GM19238 (cell line): ENCODE data around the gene GPR62.
"Not testable (repeated sequence)": the region's sequence is repeated elsewhere in the genome, so short reads cannot be mapped to it uniquely, and the experiment has no call there.

Source experiments
- DNase-seq: peaks from one replicate; pipeline ENCODE4 v3.0.0; 2011; ENCODE audit warnings: low spot score; ENCODE audit not compliant: insufficient read length

Gene GPR62, protein sequence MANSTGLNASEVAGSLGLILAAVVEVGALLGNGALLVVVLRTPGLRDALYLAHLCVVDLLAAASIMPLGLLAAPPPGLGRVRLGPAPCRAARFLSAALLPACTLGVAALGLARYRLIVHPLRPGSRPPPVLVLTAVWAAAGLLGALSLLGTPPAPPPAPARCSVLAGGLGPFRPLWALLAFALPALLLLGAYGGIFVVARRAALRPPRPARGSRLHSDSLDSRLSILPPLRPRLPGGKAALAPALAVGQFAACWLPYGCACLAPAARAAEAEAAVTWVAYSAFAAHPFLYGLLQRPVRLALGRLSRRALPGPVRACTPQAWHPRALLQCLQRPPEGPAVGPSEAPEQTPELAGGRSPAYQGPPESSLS

DNA sequence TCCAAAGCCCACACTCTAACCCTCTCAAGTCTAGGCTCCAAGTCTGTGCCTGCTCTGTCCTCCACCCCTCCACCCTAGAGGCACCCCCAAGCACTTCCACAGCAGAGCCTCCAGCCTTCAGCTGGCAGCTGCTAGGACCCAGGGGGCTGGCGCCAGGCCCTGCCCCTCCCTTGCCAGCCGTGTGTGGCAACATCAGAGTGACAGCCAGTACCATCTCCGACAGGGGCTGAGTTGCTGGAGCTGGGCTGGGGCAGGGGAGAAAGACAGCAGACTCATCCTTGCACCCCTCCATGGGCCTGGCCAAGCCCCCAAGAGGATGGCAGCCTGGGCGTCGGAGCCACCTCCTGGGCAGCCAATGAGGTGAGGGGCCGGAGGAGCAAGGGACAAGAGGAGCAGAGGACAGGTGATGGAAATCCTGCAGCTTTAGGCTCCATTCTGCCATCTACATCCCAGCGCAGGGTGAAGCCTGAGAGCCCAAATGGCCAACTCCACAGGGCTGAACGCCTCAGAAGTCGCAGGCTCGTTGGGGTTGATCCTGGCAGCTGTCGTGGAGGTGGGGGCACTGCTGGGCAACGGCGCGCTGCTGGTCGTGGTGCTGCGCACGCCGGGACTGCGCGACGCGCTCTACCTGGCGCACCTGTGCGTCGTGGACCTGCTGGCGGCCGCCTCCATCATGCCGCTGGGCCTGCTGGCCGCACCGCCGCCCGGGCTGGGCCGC is at the start of gene GPR62:
GPR62 (plus strand) TSS at position 207 of the 718 bp plus-strand sequence; CDS start at position 479, 272 bp downstream.
- no peak for DNase-seq

DNA sequence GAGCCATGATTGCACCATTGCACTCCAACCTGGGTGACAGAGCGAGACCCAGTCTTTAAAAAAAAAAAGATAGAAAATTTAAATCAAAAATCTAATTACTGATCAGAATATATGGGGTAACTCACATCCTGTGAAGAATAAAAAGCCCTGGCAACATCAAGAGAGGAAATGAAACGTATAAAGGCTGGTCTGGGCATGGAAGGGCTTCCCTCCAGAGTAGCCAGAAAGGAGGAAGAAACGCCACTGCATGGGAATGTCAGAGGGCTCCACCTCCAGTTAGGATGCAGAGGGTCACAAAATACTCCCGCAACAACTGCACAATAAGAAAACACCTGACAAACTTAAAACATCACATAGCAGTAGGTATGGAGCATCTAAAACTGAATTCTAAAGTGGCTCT is 47.2 kb upstream of the GPR62 start:
- DNase-seq: no peak

DNA sequence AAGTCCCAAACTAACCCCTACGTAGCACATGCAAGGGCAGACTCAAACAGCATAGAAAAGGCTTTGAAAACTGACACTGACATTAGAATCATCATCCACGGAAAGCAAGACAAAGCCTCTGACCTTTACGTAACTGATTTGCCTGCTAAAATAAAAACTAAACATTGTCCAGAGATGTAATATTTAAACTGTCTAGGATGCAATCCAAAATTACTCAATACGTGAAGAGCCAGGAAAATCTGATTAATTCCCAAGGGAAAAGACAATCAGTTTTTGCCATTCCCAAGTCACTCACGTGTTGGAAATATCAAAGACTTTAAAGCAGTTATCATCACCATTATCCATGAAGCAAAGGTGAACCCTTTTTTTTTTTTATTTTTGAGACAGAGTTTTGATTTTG is 38.8 kb upstream of the GPR62 start:
- no peak for DNase-seq

DNA sequence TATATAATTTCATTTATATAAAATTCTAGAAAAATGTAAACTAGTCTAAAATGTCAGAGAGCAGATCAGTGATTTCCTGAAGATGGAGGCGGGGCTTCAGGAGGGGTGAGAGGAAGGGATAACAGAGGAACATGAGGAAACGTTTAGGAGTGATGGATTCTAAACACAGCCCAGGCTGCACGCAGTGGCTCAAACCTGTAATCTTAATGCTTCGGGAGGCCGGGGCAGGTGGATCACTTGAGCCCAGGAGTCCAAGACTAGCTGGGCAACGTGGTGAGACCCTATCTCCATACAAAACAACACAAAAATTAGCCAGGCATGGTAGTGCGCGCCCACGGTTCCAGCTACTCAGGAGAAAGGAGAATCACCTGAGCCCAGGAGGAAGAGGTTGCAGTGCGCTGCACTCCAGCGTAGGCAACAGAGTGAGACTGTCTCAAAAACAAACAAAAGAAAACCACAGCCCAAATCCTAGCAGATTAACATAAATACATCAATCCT is 34.1 kb upstream of the GPR62 start:
- no peak for DNase-seq

DNA sequence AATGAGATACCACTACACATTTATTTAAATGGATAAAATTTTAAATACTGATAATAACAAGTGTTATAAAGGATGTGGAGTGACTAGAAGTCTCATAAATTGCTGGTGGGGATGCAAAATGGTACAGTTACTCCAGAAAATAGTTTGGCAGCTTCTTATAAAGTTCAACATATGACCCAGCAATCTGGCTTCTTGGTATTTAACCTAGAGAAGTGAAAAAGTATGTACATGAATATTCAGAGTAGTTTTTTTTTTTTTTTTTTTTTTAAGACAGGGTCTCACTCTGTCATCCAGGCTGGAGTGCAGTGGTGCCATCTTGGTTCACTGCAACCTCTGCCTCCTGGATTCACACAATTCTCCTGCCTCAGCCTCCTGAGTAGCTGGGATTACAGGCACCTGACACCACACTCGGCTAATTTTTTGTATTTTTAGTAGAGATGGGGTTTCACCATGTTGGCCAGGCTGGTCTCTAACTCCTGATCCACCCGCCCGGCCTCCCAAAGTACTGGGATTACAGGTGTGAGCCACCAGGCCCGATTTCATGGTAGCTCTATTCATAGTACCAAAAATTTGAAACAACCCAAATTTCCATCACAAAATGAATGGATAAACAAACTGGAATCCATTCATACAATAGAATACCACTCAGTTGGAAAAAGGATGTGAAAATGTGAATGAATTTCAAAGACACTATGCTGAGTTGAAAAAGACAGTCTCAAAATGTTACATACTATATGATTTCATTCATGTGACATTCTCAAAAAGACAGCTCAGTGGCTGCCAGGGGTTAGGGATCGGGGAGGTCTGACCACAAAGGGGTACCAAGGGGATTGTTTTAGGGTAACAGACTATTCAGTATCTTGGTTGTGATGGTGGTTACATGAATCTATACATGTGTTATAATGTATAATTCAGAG is 27.9 kb upstream of the GPR62 start:
- no peak for DNase-seq

DNA sequence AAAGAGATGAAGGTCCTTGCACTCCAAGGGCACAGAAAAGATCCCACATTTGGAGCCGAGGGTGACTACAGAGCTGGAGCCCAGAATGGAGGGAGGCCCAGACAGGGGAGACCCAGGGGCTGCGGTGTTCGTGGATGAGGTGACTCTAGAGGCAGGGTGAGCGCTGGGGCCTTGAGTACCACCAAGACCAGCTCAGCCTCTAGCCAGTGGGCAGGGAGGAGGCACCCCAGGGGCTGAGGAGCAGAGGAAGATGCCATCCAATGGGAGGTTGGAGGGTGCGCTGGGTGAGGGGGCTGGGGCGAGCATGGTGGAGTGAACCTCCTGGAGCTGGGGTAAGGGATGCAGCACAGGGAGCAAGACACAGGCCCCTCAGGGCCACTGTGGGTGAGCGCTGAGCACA is 26.7 kb upstream of the GPR62 start:
- DNase-seq: no peak

DNA sequence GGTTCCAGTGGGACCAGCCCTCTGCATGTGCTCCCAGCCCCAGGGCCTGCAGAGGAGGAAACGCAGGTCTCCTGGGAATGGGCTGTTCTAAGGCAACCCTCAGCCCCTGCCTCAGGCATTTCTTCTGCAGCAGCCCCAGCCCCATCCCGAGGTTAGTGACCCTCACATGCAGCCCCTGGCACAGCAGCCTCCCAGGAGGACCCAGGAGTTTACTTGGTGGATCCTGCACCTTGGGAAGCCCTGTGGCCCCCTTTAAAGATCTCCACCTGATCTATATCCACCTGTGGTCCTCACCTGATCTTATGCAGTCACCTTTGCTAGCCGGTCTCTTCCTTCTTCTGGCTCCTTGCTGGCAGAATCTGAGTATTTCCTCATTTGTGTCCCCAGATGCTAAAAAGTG is 26.2 kb upstream of the GPR62 start:
- not testable (repeated sequence) for DNase-seq

DNA sequence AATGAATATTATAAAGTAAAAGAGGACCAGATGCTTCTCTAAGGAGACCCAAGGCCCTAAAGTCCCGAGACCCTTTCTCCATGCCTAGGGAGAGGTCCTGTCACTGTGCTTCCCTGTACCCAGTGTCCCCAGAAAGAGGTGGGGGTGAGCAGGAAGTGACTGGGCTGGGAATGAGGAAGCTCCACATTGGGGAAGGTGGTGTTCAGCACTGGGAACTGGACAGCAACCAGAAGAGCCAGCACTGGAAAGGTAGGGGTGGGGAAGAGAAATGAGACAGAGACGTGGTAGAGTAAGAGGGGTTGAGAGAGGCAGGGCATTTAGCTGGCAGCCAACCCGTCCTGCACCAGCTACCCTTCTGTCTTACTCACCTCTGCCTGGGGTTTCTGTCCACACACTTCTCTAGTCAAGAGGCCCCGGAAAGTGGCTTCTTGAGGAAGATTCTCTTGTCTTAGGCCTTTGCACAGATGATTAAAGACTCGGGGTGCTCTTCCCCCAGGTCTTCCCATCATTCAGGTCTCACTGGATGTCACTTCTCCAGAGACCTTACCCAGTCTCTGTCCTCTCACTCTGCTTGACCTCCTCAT is 25.7 kb upstream of the GPR62 start:
- no peak for DNase-seq

DNA sequence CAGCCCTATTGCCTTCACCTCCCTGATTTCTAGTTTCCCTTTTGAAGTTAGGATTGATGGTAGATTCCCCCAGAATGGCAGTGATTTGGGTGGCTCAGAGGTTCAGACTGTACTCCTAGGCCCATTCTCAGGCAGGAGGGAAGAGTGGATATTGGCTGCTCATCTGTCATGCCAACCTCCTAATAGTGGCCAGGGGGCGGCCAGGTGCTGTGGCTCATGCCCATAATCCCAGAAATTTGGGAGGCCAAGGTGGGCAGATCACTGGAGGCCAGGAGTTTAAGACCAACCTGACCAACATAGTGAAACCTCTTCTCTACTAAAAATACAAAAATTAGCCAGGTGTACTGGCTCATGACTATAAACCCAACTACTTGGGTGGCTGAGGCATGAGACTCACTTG is 24.7 kb upstream of the GPR62 start:
- no peak for DNase-seq

DNA sequence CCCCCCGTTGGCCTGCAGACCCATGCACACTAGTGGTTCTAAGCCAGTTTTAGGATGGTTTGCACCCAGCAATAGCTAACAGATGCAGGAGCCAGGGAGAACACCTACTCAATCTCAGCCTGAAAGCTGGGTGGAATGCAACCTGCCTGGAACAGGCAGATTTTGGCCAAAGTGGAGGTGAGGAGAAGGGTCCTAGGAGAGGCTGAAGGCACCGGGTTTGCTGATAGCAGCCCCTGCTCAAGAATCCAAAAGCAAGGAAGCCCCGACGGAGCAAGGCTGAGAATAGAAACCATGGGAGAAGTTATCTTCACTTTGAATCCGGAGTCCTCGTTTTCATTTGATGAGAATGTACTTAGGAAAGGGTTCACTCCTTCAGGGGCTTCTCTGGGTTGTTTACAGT is 23.4 kb upstream of the GPR62 start:
- no peak for DNase-seq

DNA sequence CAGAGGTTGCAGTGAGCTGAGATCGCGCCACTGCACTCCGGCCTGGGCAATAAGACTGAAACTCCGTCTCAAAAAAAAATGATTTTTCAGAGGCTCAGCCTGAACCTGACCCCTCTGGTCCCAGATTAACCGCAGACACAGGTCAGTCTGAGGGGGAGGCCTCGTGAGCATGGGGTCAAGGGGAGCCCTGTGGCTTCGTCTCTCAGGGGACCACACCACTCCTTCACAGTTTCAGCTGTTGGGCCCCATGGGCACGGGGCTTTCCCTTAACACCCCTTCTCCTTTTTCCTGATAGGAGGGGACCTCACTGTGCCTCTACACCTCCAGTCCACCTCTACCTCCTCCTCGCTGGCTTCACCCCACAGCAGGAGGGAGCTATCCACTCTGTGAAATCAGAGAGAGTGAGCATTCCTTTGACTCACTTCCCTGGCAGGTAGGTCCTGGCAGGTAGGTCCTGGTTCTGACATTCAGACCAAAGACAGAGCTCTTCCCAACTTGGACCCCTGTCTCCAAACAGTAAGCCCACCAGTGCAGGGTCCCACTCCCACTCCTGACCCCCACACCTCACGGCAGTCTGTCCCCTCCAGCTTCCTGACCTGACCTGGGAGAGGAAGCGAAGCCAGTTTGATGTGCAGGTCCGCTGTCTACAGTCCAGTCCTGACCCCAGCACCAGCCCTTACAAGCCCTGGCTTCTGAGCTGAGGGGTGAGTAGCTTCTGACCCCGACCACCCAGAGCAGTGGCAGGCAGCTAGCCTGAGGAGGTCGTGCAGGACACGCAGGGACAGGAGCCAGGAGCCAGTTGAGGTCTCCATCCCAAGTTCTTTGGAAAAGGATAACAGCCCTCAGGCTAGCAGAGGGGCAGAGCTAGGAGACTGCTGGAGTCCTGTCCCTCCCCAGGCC is 22.5 kb upstream of the GPR62 start:
- no peak for DNase-seq

DNA sequence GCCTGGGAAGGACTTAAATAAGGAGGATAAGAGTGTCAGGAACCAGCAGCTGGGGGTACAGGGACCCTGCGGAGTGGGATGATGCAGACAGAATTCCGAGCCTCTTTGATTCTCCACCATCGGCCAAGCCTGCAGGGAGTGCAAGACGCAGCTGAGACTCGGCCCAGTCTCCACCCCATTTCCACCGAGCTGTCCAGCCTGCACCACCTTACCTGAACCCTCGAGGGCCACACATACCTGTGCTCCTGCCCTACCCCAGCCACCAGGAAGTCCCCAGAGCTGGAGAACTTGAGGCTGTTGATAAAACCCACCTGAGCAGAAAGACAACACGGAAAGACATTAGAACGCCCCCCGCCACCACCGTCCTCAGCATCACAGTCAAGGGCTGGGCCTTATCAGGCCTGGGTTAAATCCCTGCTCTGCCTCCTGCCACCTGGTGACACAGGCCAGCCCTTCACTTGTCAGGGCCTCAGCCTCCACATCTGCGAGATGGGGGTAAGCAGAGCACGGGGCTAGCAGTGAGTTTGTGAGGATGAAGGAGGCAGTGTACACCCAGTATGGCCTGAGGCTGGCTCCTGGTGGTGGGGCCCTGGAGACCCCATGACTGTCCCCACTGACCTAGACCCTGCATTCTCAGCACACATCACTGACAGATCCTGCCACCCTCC is 21.6 kb upstream of the GPR62 start:
- no peak for DNase-seq

DNA sequence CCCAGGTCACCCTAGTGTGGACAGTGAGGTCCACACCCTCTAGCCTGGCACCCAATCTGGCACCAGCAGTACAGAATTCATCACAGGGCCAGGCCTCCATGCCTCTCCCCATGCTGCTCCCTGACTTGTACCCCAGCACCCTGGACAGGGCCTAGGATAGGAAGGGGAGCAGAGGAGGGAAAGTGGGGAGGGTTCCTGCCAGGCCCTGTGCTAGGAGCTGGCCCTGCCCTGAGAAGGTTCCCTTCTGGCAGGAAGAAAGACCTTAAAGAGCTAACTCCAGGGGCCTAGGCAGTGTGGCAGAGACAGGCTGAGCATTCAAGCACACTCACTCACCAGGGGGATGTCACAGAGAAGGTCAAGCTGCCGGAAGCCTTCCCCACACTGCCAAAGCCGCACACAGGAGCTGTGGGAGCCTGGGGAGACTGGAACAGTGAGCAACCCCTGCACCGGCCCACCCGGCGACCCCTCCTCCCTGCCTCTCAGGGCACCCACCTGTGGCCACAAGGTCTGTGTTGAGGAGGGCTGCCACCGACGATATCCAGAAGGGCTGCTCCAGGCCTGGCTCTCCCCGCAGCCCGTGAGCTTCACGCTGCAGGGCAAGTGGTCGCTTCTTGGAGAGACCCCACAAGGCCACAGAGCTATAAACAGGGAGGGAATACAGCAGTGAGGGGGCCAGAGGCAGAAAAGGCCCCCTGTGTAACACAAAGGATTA is 20.9 kb upstream of the GPR62 start:
- DNase-seq: no peak

DNA sequence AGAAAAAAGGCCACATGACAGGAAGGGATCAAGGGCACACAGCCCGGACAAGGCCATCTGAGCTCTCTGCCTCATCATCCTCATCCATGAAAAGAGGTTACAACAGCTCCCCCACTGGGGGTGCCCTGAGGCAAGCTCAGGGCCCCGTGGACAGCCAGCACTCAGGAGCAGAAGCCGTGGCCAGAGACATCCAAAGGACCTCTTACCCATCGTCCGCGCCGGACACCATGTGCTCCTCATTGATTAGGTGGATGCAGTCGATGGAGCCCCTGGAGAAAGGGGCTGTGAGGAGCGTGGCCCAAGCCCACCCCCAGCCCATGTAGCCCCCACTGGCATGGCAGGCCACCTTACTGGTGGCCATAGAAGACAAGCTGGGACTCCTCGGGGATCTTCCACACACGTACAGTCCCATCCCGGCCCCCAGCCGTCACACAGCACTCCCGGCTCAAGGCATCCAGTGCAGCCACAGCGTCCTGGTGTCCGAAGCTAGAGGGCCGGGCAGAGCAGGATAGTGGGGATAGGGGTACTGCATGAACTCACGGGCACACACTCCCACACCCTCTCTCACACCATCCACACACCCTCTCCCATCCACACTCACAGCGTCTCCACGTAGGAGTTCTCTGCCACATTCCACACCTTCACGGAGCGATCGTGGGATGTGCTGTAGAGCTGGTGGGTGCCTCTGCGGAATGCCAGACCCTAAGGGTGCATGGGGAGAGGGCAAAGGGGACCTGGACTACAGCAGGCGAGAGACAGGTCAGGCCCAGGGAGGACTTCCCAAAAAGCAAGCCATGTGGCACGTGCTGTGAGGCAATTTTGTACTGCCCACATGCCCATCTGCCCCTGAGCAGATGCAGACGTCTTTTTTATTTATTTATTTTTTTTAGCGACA is 19.9 kb upstream of the GPR62 start:
- no peak for DNase-seq

DNA sequence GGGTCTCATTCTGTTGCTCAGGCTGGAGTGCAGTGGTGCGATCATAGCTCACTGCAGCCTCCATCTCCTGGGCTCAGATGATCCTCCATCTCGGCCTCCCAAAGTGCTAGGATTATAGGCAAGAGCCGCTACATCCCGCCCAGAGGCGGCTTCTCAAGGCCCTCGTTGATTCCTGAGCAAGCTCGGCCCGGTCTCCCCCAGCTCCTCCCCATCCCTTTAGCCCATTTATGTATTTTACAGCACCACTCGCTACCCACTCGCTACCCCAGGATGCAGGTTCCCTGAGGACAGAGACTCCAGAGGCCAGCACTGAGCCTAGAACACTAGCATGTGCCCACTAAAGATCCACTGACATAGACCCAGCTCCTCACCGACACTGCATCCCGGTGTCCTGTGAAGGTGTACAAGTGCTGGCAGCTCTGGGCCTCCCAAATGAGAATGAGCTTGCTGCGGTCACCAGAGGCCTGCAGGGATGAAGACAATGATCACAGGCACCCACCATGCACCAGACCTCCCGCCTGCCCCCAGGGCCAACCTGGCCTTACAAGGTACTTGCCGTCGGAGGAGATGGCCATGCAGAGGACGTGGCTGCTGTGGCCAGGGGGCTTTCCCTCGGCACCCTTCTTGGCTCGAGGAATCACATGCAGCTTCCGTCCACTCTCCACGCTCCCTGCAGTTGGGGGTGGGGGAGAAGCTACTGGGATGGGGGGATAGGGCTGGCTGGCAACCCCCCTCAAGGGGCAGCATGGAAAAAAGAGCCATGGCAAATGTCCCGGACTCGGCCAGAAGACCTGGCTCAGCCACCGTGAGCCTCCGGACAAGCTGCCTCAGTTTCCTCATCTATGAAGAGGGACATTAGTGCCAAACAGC is 19.1 kb upstream of the GPR62 start:
- no peak for DNase-seq

DNA sequence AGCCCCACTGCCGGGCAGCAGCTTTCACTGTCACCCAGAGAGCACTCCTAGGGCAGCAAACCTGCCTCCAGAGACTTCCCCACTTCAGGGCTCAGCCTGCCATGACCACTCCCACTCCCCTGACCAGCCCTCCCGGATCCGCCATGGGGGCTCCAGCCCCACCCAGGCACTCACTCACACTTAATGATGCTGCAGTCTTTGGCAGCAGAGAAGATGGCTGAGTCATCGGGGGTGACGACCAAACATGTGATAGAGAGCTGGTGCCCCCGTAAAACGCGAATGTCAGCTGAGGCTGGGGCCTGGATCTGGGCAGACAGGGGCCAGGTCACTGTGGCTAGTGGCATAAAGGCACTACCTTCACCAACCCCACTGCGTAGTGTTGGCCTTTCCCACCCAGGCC is 18.2 kb upstream of the GPR62 start:
- DNase-seq: no peak
